SK-N-SH (cell line): ENCODE measurements around the gene CALCOCO2. TPM values are rescaled to one million over a fixed set of nuclear protein-coding genes. Genes with fewer than 3 reads are reported as not detected.

Experiments
- CTCF ChIA-PET: fragments of 300-600, 350-600 bp; formaldehyde crosslinking; extraction: SDS; loops from one replicate; lab custom pipeline; 2021; lab: Yijun Ruan, JAX
- POLR2A ChIA-PET: fragments of 350-600 bp; sonication (Branson Sonifier 250); formaldehyde crosslinking; extraction: SDS; loops from one replicate; lab custom pipeline; 2020; ENCODE audit warnings: antibody characterized with exemption, inconsistent platforms; lab: Yijun Ruan, JAX
- DNase-seq: peaks from one replicate; pipeline ENCODE4 v3.0.0; 2012
- H2AFZ ChIP-seq: fragments of 200-600 bp; sonication (generic); 2 replicates; pipeline ENCODE4 v1.8.1; 2016; ENCODE audit warnings: antibody characterized with exemption, mild to moderate bottlenecking, low read depth
- H3F3A ChIP-seq: fragments of 200-600 bp; sonication (generic); replicated peaks from 2 replicates; pipeline ENCODE3; 2016; ENCODE audit warnings: antibody characterized with exemption, mild to moderate bottlenecking; ENCODE audit not compliant: insufficient read depth
- H3K27ac ChIP-seq, 2 experiments: fragments of 200-500 bp in 1 of 2; fragments of 200-600 bp in 1 of 2; sonication (Bioruptor generic) in 1 of 2; sonication (generic), shearing (Covaris generic) in 1 of 2; 2 replicates each; pipeline versions ENCODE4 v1.5.1 to v1.6.1; 2014 to 2016; ENCODE audit warnings: low read depth in 2 of 2, inconsistent platforms in 1 of 2, low read length in 1 of 2, mild to moderate bottlenecking in 1 of 2, mixed read lengths in 1 of 2
- H3K27me3 ChIP-seq: fragments of 200-600 bp; sonication (generic), shearing (Covaris generic); 2 replicates; pipeline ENCODE4 v1.6.1; 2016; ENCODE audit warnings: mixed run types; ENCODE audit not compliant: insufficient read depth
- H3K36me3 ChIP-seq, 2 experiments: fragments of 200-500 bp in 1 of 2; fragments of 200-600 bp in 1 of 2; sonication (Bioruptor generic) in 1 of 2; sonication (generic) in 1 of 2; replicated peaks in 1 of 2; 2 replicates each; pipeline versions ENCODE3 to v1.5.1; 2014 to 2016; ENCODE audit warnings: low read length in 1 of 2, mild to moderate bottlenecking in 1 of 2; ENCODE audit not compliant: insufficient read depth in 2 of 2, control insufficient read depth in 1 of 2
- H3K4me1 ChIP-seq, 2 experiments: fragments of 200-500 bp in 1 of 2; fragments of 200-600 bp in 1 of 2; sonication (Bioruptor generic) in 1 of 2; sonication (generic), shearing (Covaris generic) in 1 of 2; 2 replicates each; pipeline versions ENCODE4 v1.5.1 to v1.6.1; 2014 to 2016; ENCODE audit warnings: low read depth in 1 of 2, low read length in 1 of 2, mixed run types in 1 of 2; ENCODE audit not compliant: insufficient read depth in 2 of 2, control insufficient read depth in 1 of 2
- H3K4me2 ChIP-seq: fragments of 200-600 bp; sonication (generic), shearing (Covaris generic); 2 replicates; pipeline ENCODE4 v1.6.1; 2017; ENCODE audit warnings: mixed run types
- H3K4me3 ChIP-seq, 2 experiments: fragments of 200-500 bp in 1 of 2; fragments of 200-600 bp in 1 of 2; sonication (Bioruptor generic) in 1 of 2; sonication (generic), shearing (Covaris generic) in 1 of 2; 2 replicates each; pipeline versions ENCODE4 v1.5.1 to v1.8.1; 2014 to 2016; ENCODE audit warnings: low read depth in 2 of 2, inconsistent platforms in 1 of 2, low read length in 1 of 2, mild to moderate bottlenecking in 1 of 2, mixed read lengths in 1 of 2, moderate library complexity in 1 of 2
- H3K79me2 ChIP-seq: fragments of 200-600 bp; sonication (generic); 2 replicates; pipeline ENCODE4 v1.8.1; 2017; ENCODE audit warnings: mild to moderate bottlenecking; ENCODE audit not compliant: insufficient read depth
- H3K9ac ChIP-seq: fragments of 200-600 bp; sonication (generic); 2 replicates; pipeline ENCODE4 v1.6.1; 2017; ENCODE audit warnings: mixed run types
- H3K9me2 ChIP-seq: fragments of 200-600 bp; sonication (generic); 2 replicates; pipeline ENCODE4 v1.6.1; 2017; ENCODE audit warnings: mixed run types
- H3K9me3 ChIP-seq: fragments of 200-600 bp; sonication (generic); 2 replicates; pipeline ENCODE4 v1.6.1; 2017; ENCODE audit warnings: mixed run types, mild to moderate bottlenecking, moderate library complexity
- H4K20me1 ChIP-seq: fragments of 200-600 bp; sonication (generic); 2 replicates; pipeline ENCODE4 v1.6.1; 2017; ENCODE audit warnings: mild to moderate bottlenecking, mixed run types; ENCODE audit not compliant: insufficient read depth
- CHD2 ChIP-seq: fragments of 150-350 bp; IDR thresholded peaks from 2 replicates; pipeline ENCODE4 v1.6.1; 2018; ENCODE audit warnings: low read length; ENCODE audit not compliant: partially characterized antibody
- CTCF ChIP-seq: fragments of 200-600 bp; sonication (generic); IDR thresholded peaks from 2 replicates; pipeline ENCODE4 v1.6.1; 2017; ENCODE audit warnings: antibody characterized with exemption, mild to moderate bottlenecking, moderate library complexity
- ELF1 ChIP-seq: IDR thresholded peaks from 2 replicates; pipeline ENCODE4 v1.4.0; 2012
- EP300 ChIP-seq, 2 experiments: IDR thresholded peaks; 2 replicates each; pipeline versions ENCODE4 v1.4.0 to v1.6.1; 2012; ENCODE audit warnings: borderline replicate concordance in 1 of 2, low read depth in 1 of 2, low read length in 1 of 2
- FOXM1 ChIP-seq: IDR thresholded peaks from 2 replicates; pipeline ENCODE4 v1.4.0; 2012; ENCODE audit warnings: low read depth, mild to moderate bottlenecking
- MAX ChIP-seq: IDR thresholded peaks from 2 replicates; pipeline ENCODE4 v1.4.0; 2012; ENCODE audit warnings: low read depth
- NRF1 ChIP-seq: IDR thresholded peaks from 2 replicates; pipeline ENCODE4 v1.6.1; 2012; ENCODE audit warnings: low read depth, mild to moderate bottlenecking, low read length
- PBX3 ChIP-seq: IDR thresholded peaks from 2 replicates; pipeline ENCODE4; 2012
- POLR2AphosphoS5 ChIP-seq: IDR thresholded peaks from 2 replicates; pipeline ENCODE4 v1.6.1; 2012; ENCODE audit warnings: low read depth, low read length
- RAD21 ChIP-seq: IDR thresholded peaks from 2 replicates; pipeline ENCODE4 v1.6.1; 2012; ENCODE audit warnings: mild to moderate bottlenecking, low read length
- RXRA ChIP-seq: IDR thresholded peaks from 2 replicates; pipeline ENCODE4 v1.4.0; 2012; ENCODE audit warnings: low read depth, mild to moderate bottlenecking, borderline replicate concordance
- SIN3A ChIP-seq: IDR thresholded peaks from 2 replicates; pipeline ENCODE4 v1.6.1; 2012; ENCODE audit warnings: low read depth, mild to moderate bottlenecking, low read length, moderate library complexity, borderline replicate concordance
- SMC3 ChIP-seq: IDR thresholded peaks from 2 replicates; pipeline ENCODE4 v1.6.1; 2012; ENCODE audit warnings: low read depth, low read length, improper control_type of control experiment
- TCF12 ChIP-seq: IDR thresholded peaks from 2 replicates; pipeline ENCODE4 v1.4.0; 2012
- TEAD4 ChIP-seq: IDR thresholded peaks from 2 replicates; pipeline ENCODE4 v1.4.0; 2012; ENCODE audit warnings: mild to moderate bottlenecking, borderline replicate concordance; ENCODE audit not compliant: insufficient read depth
- YY1 ChIP-seq: IDR thresholded peaks from 2 replicates; pipeline ENCODE4 v1.4.0; 2012; ENCODE audit warnings: low read depth, mild to moderate bottlenecking
- WGBS: methylation state at CpG from one replicate; pipeline ENCODE4 v1.1.6; 2017; ENCODE audit warnings: low lambda C conversion rate; 5-methylcytosine and 5-hydroxymethylcytosine counted together
- polyA plus RNA-seq, 3 experiments: library from polyadenylated mRNA; depleted of rRNA; stranded (reverse); fragments of >200 nt; gene quantifications; 2 replicates each; pipeline ENCODE4 v1.2.3, GENCODE V29; 2012

Gene CALCOCO2
- polyA plus RNA-seq, 1 of the 3 experiments (the other 2 are of a cell fraction) = 49.9 TPM

- Histone ChIP-seq H3K27ac (peak overlapping the region; percentile 86 to 94), H2AFZ (peak overlapping the region; percentile 89), H3K9me2 (no peaks in the 10 kb centered on the region), H3K4me3 (peak overlapping the region; percentile 63 to 87), H3K9me3 (no peaks in the 10 kb centered on the region), H3K4me2 (peak overlapping the region; percentile 84), H3F3A (peaks cover 8% of the 10 kb centered on the region), H3K79me2 (peaks cover 54% of the 10 kb centered on the region), H4K20me1 (peaks cover 37% of the 10 kb centered on the region), H3K27me3 (no peaks in the 10 kb centered on the region), H3K36me3 (peaks cover 26% of the 10 kb centered on the region in 2 experiments), H3K9ac (peak overlapping the region; percentile 91), H3K4me1 (peaks cover 17 to 24% of the 10 kb centered on the region in 2 experiments)
- WGBS = 34% methylated on average over 2 of the region's 2 CpGs
- ChIA-PET POLR2A (interaction anchor here (1.1 to 2.4 kb wide), 2 partner anchors 10 to 15 kb away, joined by 5 to 36 read pairs; partner anchors contain the start of gene ATP5MC1), CTCF (interaction anchor here (0.9 to 3.4 kb wide), 5 partner anchors 14 to 94 kb away, joined by 4 to 20 read pairs (median 6); partner anchors contain the start of gene ATP5MC1)
- no peak for DNase-seq
- TF ChIP-seq MAX (no peak), CTCF (no peak), NRF1 (no peak), EP300 (IDR thresholded peaks at IDR 0.05; ENCODE audit: borderline replicate concordance in 1 of 2, low read depth in 1 of 2, low read length in 1 of 2) (no peak), FOXM1 (no peak), SIN3A (no peak), ELF1 (no peak), TEAD4 (no peak), RAD21 (no peak), TCF12 (no peak), PBX3 (no peak), SMC3 (no peak), RXRA (no peak), POLR2AphosphoS5 (no peak), YY1 (no peak), CHD2 (no peak)
These were observed 76.8 kb downstream of the CALCOCO2 start for GRCh38 chr17:48907713-48908046.
